ENCODE measurements around the gene AVP. TPM values are rescaled to one million over a fixed set of nuclear protein-coding genes. Genes with fewer than 3 reads are reported as not detected.
"Not testable (repeated sequence)": the region's sequence is repeated elsewhere in the genome, so short reads cannot be mapped to it uniquely, and the experiment has no call there.

The AVP gene
- total RNA-seq, 1 donor from 2014 or later, result not detected

DNA sequence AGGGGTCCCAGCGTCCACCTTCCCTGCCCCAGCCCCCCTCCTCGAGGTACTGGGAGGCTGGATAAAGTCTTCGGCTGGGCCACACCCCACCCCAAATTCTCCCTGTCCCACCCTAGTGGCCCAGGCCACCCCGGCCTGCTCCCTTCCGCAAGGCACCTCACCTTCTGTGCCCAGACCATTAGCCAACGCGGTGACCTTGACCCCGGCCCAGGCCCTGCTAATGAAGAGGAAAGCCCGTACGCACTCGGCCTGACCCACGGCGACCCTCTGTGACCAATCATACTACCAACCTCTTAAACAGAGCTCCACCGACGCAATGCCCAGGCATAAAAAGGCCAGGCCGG lies 13.3 kb downstream of the AVP start:
- Histone ChIP-seq H3K4me3 (peak overlapping the region; percentile 59), H3K27ac (no peak overlapping the region)
- no peak for TF ChIP-seq CTCF (IDR thresholded peaks at IDR 0.05)

DNA sequence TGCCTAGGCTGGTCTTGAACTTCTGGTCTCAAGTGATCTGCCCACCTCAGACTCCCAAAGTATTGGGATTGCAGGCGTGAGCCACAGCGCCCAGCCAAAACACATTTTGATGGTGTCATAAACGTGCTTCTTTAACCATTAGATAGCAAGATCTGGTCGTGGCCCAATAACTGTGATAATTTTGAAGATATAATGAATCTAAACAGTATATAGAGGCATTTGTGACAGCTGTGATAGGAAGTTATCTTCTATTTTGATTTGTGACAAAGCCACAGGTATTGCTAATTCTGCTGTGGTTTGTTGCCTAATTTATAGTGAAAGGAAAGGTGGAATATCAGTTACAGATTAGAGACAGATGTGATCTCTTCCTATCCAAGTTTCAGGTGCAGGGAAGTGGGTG lies 13.8 kb downstream of the AVP start:
- no peak overlapping the region for H3K4me3 ChIP-seq
- intact Hi-C loops (cut with DNase I), result no loop called here
- H3K36me3 ChIP-seq, result no peaks in the 10 kb centered on the region
- H3K27me3 ChIP-seq (ENCODE audit: low read depth), result peaks cover 23% of the 10 kb centered on the region
- H3K27ac ChIP-seq, result no peak overlapping the region
- DNase-seq (no peak), ATAC-seq (no peak)
- H3K4me1 ChIP-seq, result peaks cover 9% of the 10 kb centered on the region
- no peak for TF ChIP-seq CTCF (IDR thresholded peaks at IDR 0.05)
- no peaks in the 10 kb centered on the region for H3K9me3 ChIP-seq

More for the DNA sequence above, 13.3 kb downstream of the AVP start:
- Histone ChIP-seq H3K27me3 (ENCODE audit: low read depth) (peaks cover 23% of the 10 kb centered on the region), H3K9me3 (no peaks in the 10 kb centered on the region), H3K4me1 (peaks cover 9% of the 10 kb centered on the region), H3K36me3 (no peaks in the 10 kb centered on the region)
- intact Hi-C loops (cut with DNase I), result no loop called here
- DNase-seq (no peak), ATAC-seq (no peak)

GRCh38 chr20:3068986-3069900 lies 15.3 kb downstream of the AVP start:
- DNase-seq, result no peak

GRCh38 chr20:3068075-3068474 lies 16.4 kb downstream of the AVP start:
- H3K36me3 ChIP-seq, result no peaks in the 10 kb centered on the region
- no peak for DNase-seq
- peaks cover 22% of the 10 kb centered on the region for H3K27me3 ChIP-seq (ENCODE audit: low read depth)
- H3K27ac ChIP-seq, result no peak overlapping the region
- no peaks in the 10 kb centered on the region for H3K9me3 ChIP-seq
- no peak for ATAC-seq
- intact Hi-C loops (cut with DNase I), result no loop called here
- TF ChIP-seq CTCF (IDR thresholded peaks at IDR 0.05), result no peak
- peaks cover 9% of the 10 kb centered on the region for H3K4me1 ChIP-seq
- no peak overlapping the region for H3K4me3 ChIP-seq

More at GRCh38 chr20:3068986-3069900, 15.3 kb downstream of the AVP start:
- H3K4me3 ChIP-seq, result no peak overlapping the region
- peaks cover 9% of the 10 kb centered on the region for H3K4me1 ChIP-seq
- H3K27me3 ChIP-seq (ENCODE audit: low read depth), result peaks cover 23% of the 10 kb centered on the region
- no peaks in the 10 kb centered on the region for H3K9me3 ChIP-seq
- TF ChIP-seq CTCF (IDR thresholded peaks at IDR 0.05), result no peak
- H3K27ac ChIP-seq, result no peak overlapping the region
- peak in 1 of 2 donors; percentile 24 for ATAC-seq
- H3K36me3 ChIP-seq, result no peaks in the 10 kb centered on the region
- intact Hi-C loops (cut with DNase I), result no loop called here

DNA sequence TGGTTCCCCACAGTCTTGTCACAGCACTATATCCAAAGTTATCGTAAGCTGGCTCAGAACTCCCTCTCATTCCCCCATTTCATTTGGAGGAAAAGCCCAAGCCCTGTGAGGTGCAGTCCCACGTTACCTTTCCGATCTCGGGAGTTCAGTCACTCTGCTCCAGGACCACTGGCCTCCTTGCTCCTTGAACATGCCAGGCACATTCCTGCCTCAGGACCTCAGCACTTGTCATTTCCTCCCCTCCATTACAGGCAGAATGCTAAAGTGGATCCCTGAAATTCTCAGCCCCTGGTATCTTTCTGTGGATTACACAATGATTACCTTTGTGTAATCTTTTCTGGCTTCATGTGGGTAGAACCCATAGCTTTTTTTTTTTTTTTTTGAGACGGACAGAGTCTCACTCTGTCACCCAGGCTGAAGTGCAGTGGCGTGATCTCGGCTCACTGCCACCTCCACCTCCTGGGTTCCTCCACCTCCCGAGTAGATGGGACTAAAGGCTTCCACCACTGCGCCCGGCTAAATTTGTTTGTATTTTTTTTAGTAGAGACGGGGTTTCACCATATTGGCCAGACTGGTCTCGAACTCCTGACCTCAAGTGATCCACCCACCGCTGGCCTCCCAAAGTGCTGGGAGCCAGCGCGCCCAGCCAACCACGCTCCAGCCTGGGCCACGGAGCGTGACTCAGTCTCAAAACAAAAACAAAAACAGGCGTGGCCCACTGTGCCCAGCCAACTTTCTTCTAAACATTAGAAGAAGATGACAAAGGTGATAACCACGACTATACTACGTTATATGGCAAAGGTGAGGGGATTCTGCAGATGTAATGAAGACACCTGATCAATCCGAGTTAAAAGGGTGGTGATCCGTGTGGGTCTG lies 17.1 kb downstream of the AVP start:
- H3K4me1 ChIP-seq, result peaks cover 9% of the 10 kb centered on the region
- TF ChIP-seq CTCF (IDR thresholded peaks at IDR 0.05), result no peak
- H3K27me3 ChIP-seq (ENCODE audit: low read depth), result peaks cover 15% of the 10 kb centered on the region
- no peak overlapping the region for H3K27ac ChIP-seq
- no peaks in the 10 kb centered on the region for H3K36me3 ChIP-seq
- DNase-seq (no peak), ATAC-seq (no peak)
- intact Hi-C loops (cut with DNase I), result no loop called here
- no peak overlapping the region for H3K4me3 ChIP-seq
- H3K9me3 ChIP-seq, result no peaks in the 10 kb centered on the region

- H3K4me1 ChIP-seq; H3K27me3 ChIP-seq (ENCODE audit: low read depth); intact Hi-C loops (cut with DNase I); H3K4me3 ChIP-seq; H3K9me3 ChIP-seq; H3K27ac ChIP-seq; ATAC-seq; DNase-seq; H3K36me3 ChIP-seq: not testable (repeated sequence)
These were observed 20.4 kb downstream of the AVP start for GRCh38 chr20:3064119-3064518.
